ENCODE measurements around the gene TMEM19.

The TMEM19 gene

DNA sequence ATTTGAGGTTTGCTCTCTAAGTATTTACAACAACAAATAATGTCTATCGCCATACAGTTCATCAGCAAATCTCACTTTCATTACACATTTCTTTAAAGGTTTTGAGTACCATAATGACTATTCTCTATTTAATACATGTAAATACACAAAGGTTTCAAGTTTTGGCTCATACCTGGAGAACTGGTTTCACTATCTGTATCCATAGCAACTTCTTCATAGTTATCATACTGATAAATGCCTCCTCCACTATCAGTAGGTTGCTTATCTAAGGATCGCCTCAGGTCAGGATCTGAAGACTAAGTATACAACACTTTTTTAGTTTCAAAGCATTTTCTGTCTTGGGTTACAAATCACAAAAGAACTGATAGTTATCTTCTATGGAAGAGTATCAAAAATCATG is 43.6 kb upstream of the TMEM19 start:
- TF ChIP-seq, protein P1, sequence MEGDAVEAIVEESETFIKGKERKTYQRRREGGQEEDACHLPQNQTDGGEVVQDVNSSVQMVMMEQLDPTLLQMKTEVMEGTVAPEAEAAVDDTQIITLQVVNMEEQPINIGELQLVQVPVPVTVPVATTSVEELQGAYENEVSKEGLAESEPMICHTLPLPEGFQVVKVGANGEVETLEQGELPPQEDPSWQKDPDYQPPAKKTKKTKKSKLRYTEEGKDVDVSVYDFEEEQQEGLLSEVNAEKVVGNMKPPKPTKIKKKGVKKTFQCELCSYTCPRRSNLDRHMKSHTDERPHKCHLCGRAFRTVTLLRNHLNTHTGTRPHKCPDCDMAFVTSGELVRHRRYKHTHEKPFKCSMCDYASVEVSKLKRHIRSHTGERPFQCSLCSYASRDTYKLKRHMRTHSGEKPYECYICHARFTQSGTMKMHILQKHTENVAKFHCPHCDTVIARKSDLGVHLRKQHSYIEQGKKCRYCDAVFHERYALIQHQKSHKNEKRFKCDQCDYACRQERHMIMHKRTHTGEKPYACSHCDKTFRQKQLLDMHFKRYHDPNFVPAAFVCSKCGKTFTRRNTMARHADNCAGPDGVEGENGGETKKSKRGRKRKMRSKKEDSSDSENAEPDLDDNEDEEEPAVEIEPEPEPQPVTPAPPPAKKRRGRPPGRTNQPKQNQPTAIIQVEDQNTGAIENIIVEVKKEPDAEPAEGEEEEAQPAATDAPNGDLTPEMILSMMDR (IDR thresholded peaks at IDR 0.05; ENCODE audit: control insufficient read depth, insufficient read depth, low read depth, low read length, missing control alignments) = no peak
- no peak overlapping the region for H3K4me3 ChIP-seq (ENCODE audit: control insufficient read depth, low read depth, low read length)
- DNase-seq (ENCODE audit: low read depth) = no peak

DNA sequence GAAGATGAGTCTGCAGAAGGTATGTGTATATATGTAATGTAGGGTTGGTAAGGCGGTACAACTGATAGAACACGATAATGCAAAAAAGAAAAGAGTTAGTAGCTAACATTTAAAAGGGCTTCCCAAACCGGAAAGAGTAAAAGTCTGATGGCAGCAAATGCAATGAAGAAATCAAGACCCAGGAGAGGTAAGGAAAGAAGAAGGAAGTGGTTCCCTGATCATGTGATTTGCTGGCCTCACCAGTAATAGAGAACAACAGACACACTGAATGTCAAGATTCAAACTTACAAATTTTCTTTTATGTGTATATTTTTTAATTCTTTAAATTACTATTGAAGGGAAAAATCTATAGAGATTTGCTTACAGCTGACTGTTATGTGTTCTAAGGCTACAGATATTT is 40.6 kb upstream of the TMEM19 start:
- DNase-seq (ENCODE audit: low read depth) = no peak
- TF ChIP-seq, protein P1 (IDR thresholded peaks at IDR 0.05; ENCODE audit: control insufficient read depth, insufficient read depth, low read depth, low read length, missing control alignments) = no peak

GRCh38 chr12:71646512-71646911 is 39.4 kb upstream of the TMEM19 start:
- H3K4me3 ChIP-seq (ENCODE audit: control insufficient read depth, low read depth, low read length) = no peak overlapping the region
- DNase-seq (ENCODE audit: low read depth) = no peak
- TF ChIP-seq, protein P1 (IDR thresholded peaks at IDR 0.05; ENCODE audit: control insufficient read depth, insufficient read depth, low read depth, low read length, missing control alignments) = no peak

More for the DNA sequence above, 40.6 kb upstream of the TMEM19 start:
- no peak overlapping the region for H3K4me3 ChIP-seq (ENCODE audit: control insufficient read depth, low read depth, low read length)

GRCh38 chr12:71648537-71648936 is 37.3 kb upstream of the TMEM19 start:
- TF ChIP-seq, protein P1 (IDR thresholded peaks at IDR 0.05; ENCODE audit: control insufficient read depth, insufficient read depth, low read depth, low read length, missing control alignments) = no peak
- DNase-seq (ENCODE audit: low read depth) = no peak
- H3K4me3 ChIP-seq (ENCODE audit: control insufficient read depth, low read depth, low read length) = no peak overlapping the region

- TF ChIP-seq, protein P1 (IDR thresholded peaks at IDR 0.05; ENCODE audit: control insufficient read depth, insufficient read depth, low read depth, low read length, missing control alignments) = no peak
- no peak for DNase-seq (ENCODE audit: low read depth)
- H3K4me3 ChIP-seq (ENCODE audit: control insufficient read depth, low read depth, low read length) = no peak overlapping the region
Measured at GRCh38 chr12:71649401-71649800, 36.5 kb upstream of the TMEM19 start.

- TF ChIP-seq, protein P1 (IDR thresholded peaks at IDR 0.05; ENCODE audit: control insufficient read depth, insufficient read depth, low read depth, low read length, missing control alignments) = no peak
- no peak overlapping the region for H3K4me3 ChIP-seq (ENCODE audit: control insufficient read depth, low read depth, low read length)
- DNase-seq (ENCODE audit: low read depth) = no peak
Measured at GRCh38 chr12:71652656-71653055, 33.2 kb upstream of the TMEM19 start.

DNA sequence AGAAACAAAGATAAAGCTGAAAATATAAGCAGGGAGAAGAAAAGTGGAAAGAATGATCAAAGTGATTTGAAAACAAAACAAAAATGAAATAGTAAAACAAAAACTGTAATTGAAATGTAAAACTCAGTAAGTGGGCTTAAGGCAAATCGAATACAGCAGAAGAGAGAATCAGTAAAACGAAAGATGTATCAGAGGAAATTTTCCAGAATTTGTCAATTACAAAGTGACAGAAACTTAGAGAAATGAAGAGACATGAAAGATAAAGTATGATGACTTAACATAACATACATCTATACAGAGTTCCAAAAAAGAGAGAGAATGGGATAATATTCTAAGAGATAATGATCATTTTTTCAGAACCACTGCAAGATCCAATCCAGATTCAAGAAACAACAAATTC is 32.7 kb upstream of the TMEM19 start:
- DNase-seq (ENCODE audit: low read depth) = no peak
- H3K4me3 ChIP-seq (ENCODE audit: control insufficient read depth, low read depth, low read length) = no peak overlapping the region

More for the DNA sequence above, 32.7 kb upstream of the TMEM19 start:
- TF ChIP-seq, protein P1 (IDR thresholded peaks at IDR 0.05; ENCODE audit: control insufficient read depth, insufficient read depth, low read depth, low read length, missing control alignments) = no peak
